GM12891 (cell line): Measurements from ENCODE around the gene ADGRV1.

ENCODE experiments used
- POLR2A ChIP-seq: IDR thresholded peaks from 2 replicates; pipeline ENCODE4 v1.6.1; 2011; ENCODE audit warnings: low read depth, low read length, control low read depth
- POLR2AphosphoS5 ChIP-seq: IDR thresholded peaks from 2 replicates; pipeline ENCODE4 v1.6.1; 2011; ENCODE audit warnings: low read depth, low read length, control low read depth
- TAF1 ChIP-seq: IDR thresholded peaks from 2 replicates; pipeline ENCODE4 v1.6.1; 2011; ENCODE audit warnings: low read depth, low read length, control low read depth

DNA sequence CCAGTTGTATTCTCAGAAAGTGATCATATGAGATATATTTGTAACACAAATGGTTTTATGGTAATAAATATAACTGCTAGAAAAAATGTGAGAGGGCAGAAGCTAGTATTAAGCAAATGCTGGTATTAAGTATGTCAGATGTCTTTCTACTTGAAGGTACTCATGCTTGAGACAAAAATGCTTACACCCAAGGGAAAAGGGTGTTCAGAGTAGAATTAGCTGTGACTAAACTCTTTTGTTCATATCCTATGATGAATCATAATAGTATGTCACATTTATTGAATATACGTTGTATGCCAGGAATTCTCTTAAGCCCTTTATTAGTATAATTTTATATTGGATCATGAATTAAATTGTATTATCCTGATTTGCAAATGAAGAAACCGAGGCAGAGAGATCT is 2.2 kb downstream of the ADGRV1 start:
- no peak for TF ChIP-seq POLR2AphosphoS5
- TF ChIP-seq POLR2A = no peak
- no peak for TF ChIP-seq TAF1
